Esophagus squamous epithelium (tissue), 4 donors: Measurements from ENCODE around the gene GJA1.

ENCODE experiments used
- CTCF ChIP-seq, 6 experiments: fragments of 450-650 bp in 4 of 6; fragments of 200-600 bp in 2 of 6; sonication (generic) in 2 of 6; IDR thresholded peaks; one replicate each; pipeline ENCODE4 v1.5.1; 2016 to 2019; ENCODE audit warnings: antibody characterized with exemption in 6 of 6, mild to moderate bottlenecking in 4 of 6, moderate library complexity in 4 of 6
- POLR2A ChIP-seq, 4 donors: fragments of 450-650 bp; IDR thresholded peaks; one replicate each; pipeline ENCODE4 v1.6.1; 2017; ENCODE audit warnings: antibody characterized with exemption in 4 of 4, mild to moderate bottlenecking in 4 of 4, moderate library complexity in 3 of 4

GRCh38 chr6:121395736-121396135, 39.7 kb upstream of the GJA1 start:
- TF ChIP-seq CTCF (IDR thresholded peaks at IDR 0.05) = no peak
- TF ChIP-seq POLR2A (IDR thresholded peaks at IDR 0.05) = no peak
